A549 (cell line): Measurements from ENCODE around the gene TIPARP. TPM values are rescaled to one million over a fixed set of nuclear protein-coding genes. Genes with fewer than 3 reads are reported as not detected.
A peak's percentile ranks its signal among the peaks of the same experiment; 100 is the strongest.

Experiments
- ATAC-seq, 2 experiments: fragments of 200-7000 bp in 1 of 2; fragments of >200 bp in 1 of 2; cut with Nextera tagmentation in 1 of 2; cut with Tn5 transposase in 1 of 2; 3 replicates each; pipeline versions ENCODE4 v1.8.0 to v1.9.1; 2018 to 2020; ENCODE audit warnings: mild to moderate bottlenecking in 1 of 2, moderate library complexity in 1 of 2
- CTCF ChIA-PET: fragments of 300-600 bp; sonication (Branson Sonifier 250); formaldehyde crosslinking; extraction: SDS; loops from one replicate; lab custom pipeline; 2021; ENCODE audit warnings: antibody characterized with exemption, inconsistent platforms; lab: Yijun Ruan, JAX
- POLR2A ChIA-PET: fragments of 350-600 bp; formaldehyde crosslinking; extraction: SDS; loops from one replicate; lab custom pipeline; 2021; ENCODE audit warnings: antibody characterized with exemption, inconsistent platforms; lab: Yijun Ruan, JAX
- DNase-seq, 2 experiments: peaks; one replicate each; pipeline versions ENCODE4 v3.0.0 to v3.0.0-alpha.2; 2011 to 2016; ENCODE audit warnings: low read depth in 1 of 2, low spot score in 1 of 2
- FAIRE-seq: peaks from 2 replicates; lab custom pipeline; 2011; peaks lifted over from hg19 to GRCh38; lab: Jason Lieb, UNC
- H3K27ac ChIP-seq, 2 experiments: fragments of >200 bp; sonication (Bioruptor Twin); formaldehyde crosslinking; 3 replicates each; pipeline ENCODE4 v1.5.1; 2016 to 2017
- H3K4me1 ChIP-seq: fragments of >200 bp; sonication (Bioruptor Twin); formaldehyde crosslinking; 3 replicates; pipeline ENCODE4 v1.6.1; 2016
- H3K4me2 ChIP-seq: fragments of >200 bp; sonication (Bioruptor Twin); formaldehyde crosslinking; 3 replicates; pipeline ENCODE4 v1.6.1; 2016
- H3K4me3 ChIP-seq: fragments of >200 bp; sonication (Bioruptor Twin); formaldehyde crosslinking; 3 replicates; pipeline ENCODE4 v1.5.1; 2016
- H3K9me3 ChIP-seq: fragments of >200 bp; sonication (Bioruptor Twin); formaldehyde crosslinking; 3 replicates; pipeline ENCODE4 v1.6.1; 2016
- BHLHE40 ChIP-seq: IDR thresholded peaks from 2 replicates; pipeline ENCODE4 v1.6.1; 2012; ENCODE audit warnings: low read depth, low read length, inconsistent platforms
- CHD2 ChIP-seq: fragments of 150-350 bp; IDR thresholded peaks from 2 replicates; pipeline ENCODE4 v1.6.1; 2014; ENCODE audit warnings: low read length; ENCODE audit not compliant: partially characterized antibody
- CTCF ChIP-seq: fragments of >200 bp; sonication (Bioruptor Twin); formaldehyde crosslinking; IDR thresholded peaks from 3 replicates; pipeline ENCODE4 v1.5.1; 2016
- E2F6 ChIP-seq: IDR thresholded peaks from 2 replicates; pipeline ENCODE4 v1.6.1; 2012; ENCODE audit warnings: low read depth, borderline replicate concordance
- FOSL2 ChIP-seq, 2 experiments: fragments of 450-650 bp in 1 of 2; fragments of >200 bp in 1 of 2; sonication (Bioruptor Twin) in 1 of 2; formaldehyde crosslinking; IDR thresholded peaks; 2 replicates each; pipeline versions ENCODE4 v1.5.0 to v1.6.1; 2016 to 2020; ENCODE audit warnings: mild to moderate bottlenecking in 1 of 2, moderate library complexity in 1 of 2
- GATA3 ChIP-seq: IDR thresholded peaks from 2 replicates; pipeline ENCODE4 v1.6.1; 2012; ENCODE audit warnings: borderline replicate concordance
- HOXB5 ChIP-seq: fragments of 250-450 bp; sonication (Bioruptor Pico); IDR thresholded peaks from 2 replicates; pipeline ENCODE4 v1.5.0; 2020; ENCODE audit warnings: mild to moderate bottlenecking, moderate library complexity
- JUN ChIP-seq, 2 experiments: fragments of >200 bp; sonication (Bioruptor Twin); formaldehyde crosslinking; IDR thresholded peaks; 2 replicates in 1 of 2; 3 replicates in 1 of 2; pipeline ENCODE4 v1.6.1; 2016 to 2017
- MYC ChIP-seq: IDR thresholded peaks from 2 replicates; pipeline ENCODE4 v1.6.1; 2012; ENCODE audit warnings: mild to moderate bottlenecking, inconsistent platforms, low read length, improper control_type of control experiment, borderline replicate concordance
- NR3C1 ChIP-seq: fragments of >200 bp; sonication (Bioruptor Twin); formaldehyde crosslinking; IDR thresholded peaks from 3 replicates; pipeline ENCODE4 v1.6.1; 2017
- POLR2AphosphoS2 ChIP-seq: conservative IDR thresholded peaks from 2 replicates; pipeline ENCODE4 v1.6.1; 2012; ENCODE audit warnings: low read length, improper control_type of control experiment, inconsistent platforms
- RAD21 ChIP-seq, 2 experiments: fragments of >200 bp in 1 of 2; sonication (Bioruptor Twin) in 1 of 2; formaldehyde crosslinking in 1 of 2; IDR thresholded peaks in 1 of 2; conservative IDR thresholded peaks in 1 of 2; 2 replicates in 1 of 2; 3 replicates in 1 of 2; pipeline ENCODE4 v1.6.1; 2012 to 2018; ENCODE audit warnings: inconsistent platforms in 1 of 2
- RARB ChIP-seq: fragments of 250-450 bp; sonication (Bioruptor Pico); IDR thresholded peaks from 2 replicates; pipeline ENCODE4 v1.8.0; 2021; ENCODE audit warnings: mild to moderate bottlenecking, moderate library complexity
- RFX5 ChIP-seq: fragments of 450-650 bp; IDR thresholded peaks from 2 replicates; pipeline ENCODE4 v1.7.1; 2014; ENCODE audit warnings: antibody characterized with exemption, mild to moderate bottlenecking, moderate library complexity
- SMC3 ChIP-seq: fragments of >200 bp; sonication (Bioruptor Twin); formaldehyde crosslinking; IDR thresholded peaks from 3 replicates; pipeline ENCODE4 v1.6.1; 2018; ENCODE audit warnings: inconsistent platforms
- TP53 ChIP-seq: fragments of 250-450 bp; sonication (Bioruptor Pico); IDR thresholded peaks from 2 replicates; pipeline ENCODE4 v1.5.0; 2021; ENCODE audit warnings: mild to moderate bottlenecking, moderate library complexity
- ZC3H11A ChIP-seq: fragments of 450-650 bp; IDR thresholded peaks from 2 replicates; pipeline ENCODE4 v1.6.1; 2014; ENCODE audit warnings: antibody characterized with exemption, mild to moderate bottlenecking
- ZSCAN20 ChIP-seq: fragments of 250-450 bp; sonication (Bioruptor Pico); IDR thresholded peaks from 2 replicates; pipeline ENCODE4 v1.8.0; 2022; ENCODE audit warnings: mild to moderate bottlenecking, moderate library complexity
- WGBS: methylation state at CpG from one replicate; pipeline ENCODE4 v1.1.6; 2017; ENCODE audit errors: missing lambda C conversion rate; 5-methylcytosine and 5-hydroxymethylcytosine counted together
- polyA minus RNA-seq: library from RNA; depleted of rRNA, polyadenylated mRNA; stranded (reverse); fragments of >200 nt; gene quantifications from 2 replicates; pipeline ENCODE4 v1.2.3, GENCODE V29; 2011; rRNA and poly(A)+ RNA removed
- polyA plus RNA-seq, 4 experiments: library from polyadenylated mRNA; depleted of rRNA in 3 of 4; stranded (reverse); fragments of >200 nt; fragmentation: RNase III in 1 of 4; extraction: RNeasy Plus Mini Kit Qiagen cat#74134 plus additional on column Dnase treatment in 1 of 4; gene quantifications; 2 replicates in 3 of 4; 3 replicates in 1 of 4; pipeline ENCODE4 v1.2.3, GENCODE V29; 2011 to 2017
- TF ChIP-seq, protein P1 (sequence below): fragments of 200-600 bp; sonication (generic); IDR thresholded peaks from 2 replicates; pipeline ENCODE4 v1.6.1; 2016; ENCODE audit warnings: antibody characterized with exemption, mild to moderate bottlenecking, moderate library complexity
- TF ChIP-seq, protein P2 (sequence below): IDR thresholded peaks from 2 replicates; pipeline ENCODE4 v1.6.1; 2012
- TF ChIP-seq, protein P3 (sequence below): fragments of >200 bp; sonication (Bioruptor Twin); formaldehyde crosslinking; IDR thresholded peaks from 3 replicates; pipeline ENCODE4 v1.6.1; 2016
- TF ChIP-seq, protein P4 (sequence below): fragments of 450-650 bp; IDR thresholded peaks from 2 replicates; pipeline ENCODE4 v1.6.1; 2014; ENCODE audit warnings: antibody characterized with exemption
- TF ChIP-seq, protein P5 (sequence below): fragments of 250-450 bp; sonication (Bioruptor Pico); IDR thresholded peaks from 2 replicates; pipeline ENCODE4 v1.5.0; 2021; ENCODE audit warnings: mild to moderate bottlenecking, moderate library complexity, borderline replicate concordance

TIPARP gene, protein sequence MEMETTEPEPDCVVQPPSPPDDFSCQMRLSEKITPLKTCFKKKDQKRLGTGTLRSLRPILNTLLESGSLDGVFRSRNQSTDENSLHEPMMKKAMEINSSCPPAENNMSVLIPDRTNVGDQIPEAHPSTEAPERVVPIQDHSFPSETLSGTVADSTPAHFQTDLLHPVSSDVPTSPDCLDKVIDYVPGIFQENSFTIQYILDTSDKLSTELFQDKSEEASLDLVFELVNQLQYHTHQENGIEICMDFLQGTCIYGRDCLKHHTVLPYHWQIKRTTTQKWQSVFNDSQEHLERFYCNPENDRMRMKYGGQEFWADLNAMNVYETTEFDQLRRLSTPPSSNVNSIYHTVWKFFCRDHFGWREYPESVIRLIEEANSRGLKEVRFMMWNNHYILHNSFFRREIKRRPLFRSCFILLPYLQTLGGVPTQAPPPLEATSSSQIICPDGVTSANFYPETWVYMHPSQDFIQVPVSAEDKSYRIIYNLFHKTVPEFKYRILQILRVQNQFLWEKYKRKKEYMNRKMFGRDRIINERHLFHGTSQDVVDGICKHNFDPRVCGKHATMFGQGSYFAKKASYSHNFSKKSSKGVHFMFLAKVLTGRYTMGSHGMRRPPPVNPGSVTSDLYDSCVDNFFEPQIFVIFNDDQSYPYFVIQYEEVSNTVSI
- polyA plus RNA-seq (2011; rRNA removed) (16.5 and 16.7 TPM in 2 replicates), polyA plus RNA-seq (2017; fragmentation: RNase III; extraction: RNeasy Plus Mini Kit Qiagen cat#74134 plus additional on column Dnase treatment) (11.8 to 13.8 TPM (median 13.3 TPM) in 3 replicates), polyA minus RNA-seq (32.6 and 35.8 TPM in 2 replicates)
- polyA plus RNA-seq (2012; cell fraction: cytosol; rRNA removed), result 8.3 and 10.4 TPM in 2 replicates
- polyA plus RNA-seq (2012; cell fraction: nucleus; rRNA removed), result 6.4 and 9.5 TPM in 2 replicates

- Histone ChIP-seq H3K9me3 (no peaks in the 10 kb centered on the region), H3K4me1 (peaks cover 30% of the 10 kb centered on the region), H3K4me3 (peak within 1 kb of the TSS; percentile 90), H3K27ac (peak within 1 kb of the TSS; percentile 88 to 92), H3K4me2 (peak within 1 kb of the TSS; percentile 91)
- ATAC-seq (peak; percentile 84 to 88), FAIRE-seq (no peak), DNase-seq (peak; percentile 85 to 98)
- CTCF ChIA-PET, result interaction anchor here (0.6 to 10.9 kb wide), 40 partner anchors 8 to 465 kb away, joined by 3 to 100 read pairs (median 4); partner anchors contain the start of gene SSR3
- POLR2A ChIA-PET, result interaction anchor here (0.7 to 4.0 kb wide), 16 partner anchors 8 to 486 kb away, joined by 3 to 39 read pairs (median 6); partner anchors contain the start of genes CCNL1 and SSR3
- WGBS, result 0% methylated on average over 6 of the region's 105 CpGs
- TF ChIP-seq GATA3 (peak; percentile 53; the same call in 1 of the 2 replicates), TP53 (CRISPR knock-in tag) (0 out of 2 replicates have a peak, but pooled peaks have one; percentile 55), RFX5 (no peak), BHLHE40 (no peak), SMC3 (peak; percentile 90), RARB (0 out of 2 replicates have a peak, but pooled peaks have one; percentile 50), E2F6 (peak; percentile 38), HOXB5 (CRISPR knock-in tag) (peak; percentile 55; the same call in 1 of the 2 replicates), JUN (IDR thresholded peaks at IDR 0.05) (peak; percentile 69 to 80; a peak in 3 of 5 replicates), POLR2AphosphoS2 (no peak), CTCF (peak; percentile 80), NR3C1 (no peak), FOSL2 (IDR thresholded peaks at IDR 0.05) (no peak), FOSL2 (CRISPR knock-in tag; IDR thresholded peaks at IDR 0.05) (no peak), RAD21 (conservative IDR thresholded peaks at IDR 0.05 in 1 of 2, IDR thresholded peaks at IDR 0.05 in 1 of 2) (peak; percentile 71 to 91), CHD2 (no peak), MYC (peak; percentile 84), ZSCAN20 (CRISPR knock-in tag) (no peak), ZC3H11A (no peak)
- TF ChIP-seq, protein P1, sequence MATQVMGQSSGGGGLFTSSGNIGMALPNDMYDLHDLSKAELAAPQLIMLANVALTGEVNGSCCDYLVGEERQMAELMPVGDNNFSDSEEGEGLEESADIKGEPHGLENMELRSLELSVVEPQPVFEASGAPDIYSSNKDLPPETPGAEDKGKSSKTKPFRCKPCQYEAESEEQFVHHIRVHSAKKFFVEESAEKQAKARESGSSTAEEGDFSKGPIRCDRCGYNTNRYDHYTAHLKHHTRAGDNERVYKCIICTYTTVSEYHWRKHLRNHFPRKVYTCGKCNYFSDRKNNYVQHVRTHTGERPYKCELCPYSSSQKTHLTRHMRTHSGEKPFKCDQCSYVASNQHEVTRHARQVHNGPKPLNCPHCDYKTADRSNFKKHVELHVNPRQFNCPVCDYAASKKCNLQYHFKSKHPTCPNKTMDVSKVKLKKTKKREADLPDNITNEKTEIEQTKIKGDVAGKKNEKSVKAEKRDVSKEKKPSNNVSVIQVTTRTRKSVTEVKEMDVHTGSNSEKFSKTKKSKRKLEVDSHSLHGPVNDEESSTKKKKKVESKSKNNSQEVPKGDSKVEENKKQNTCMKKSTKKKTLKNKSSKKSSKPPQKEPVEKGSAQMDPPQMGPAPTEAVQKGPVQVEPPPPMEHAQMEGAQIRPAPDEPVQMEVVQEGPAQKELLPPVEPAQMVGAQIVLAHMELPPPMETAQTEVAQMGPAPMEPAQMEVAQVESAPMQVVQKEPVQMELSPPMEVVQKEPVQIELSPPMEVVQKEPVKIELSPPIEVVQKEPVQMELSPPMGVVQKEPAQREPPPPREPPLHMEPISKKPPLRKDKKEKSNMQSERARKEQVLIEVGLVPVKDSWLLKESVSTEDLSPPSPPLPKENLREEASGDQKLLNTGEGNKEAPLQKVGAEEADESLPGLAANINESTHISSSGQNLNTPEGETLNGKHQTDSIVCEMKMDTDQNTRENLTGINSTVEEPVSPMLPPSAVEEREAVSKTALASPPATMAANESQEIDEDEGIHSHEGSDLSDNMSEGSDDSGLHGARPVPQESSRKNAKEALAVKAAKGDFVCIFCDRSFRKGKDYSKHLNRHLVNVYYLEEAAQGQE, result peak; percentile 32; the same call in 1 of the 2 replicates
- TF ChIP-seq, protein P2, sequence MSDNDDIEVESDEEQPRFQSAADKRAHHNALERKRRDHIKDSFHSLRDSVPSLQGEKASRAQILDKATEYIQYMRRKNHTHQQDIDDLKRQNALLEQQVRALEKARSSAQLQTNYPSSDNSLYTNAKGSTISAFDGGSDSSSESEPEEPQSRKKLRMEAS, result peak; percentile 97
- TF ChIP-seq, protein P3, sequence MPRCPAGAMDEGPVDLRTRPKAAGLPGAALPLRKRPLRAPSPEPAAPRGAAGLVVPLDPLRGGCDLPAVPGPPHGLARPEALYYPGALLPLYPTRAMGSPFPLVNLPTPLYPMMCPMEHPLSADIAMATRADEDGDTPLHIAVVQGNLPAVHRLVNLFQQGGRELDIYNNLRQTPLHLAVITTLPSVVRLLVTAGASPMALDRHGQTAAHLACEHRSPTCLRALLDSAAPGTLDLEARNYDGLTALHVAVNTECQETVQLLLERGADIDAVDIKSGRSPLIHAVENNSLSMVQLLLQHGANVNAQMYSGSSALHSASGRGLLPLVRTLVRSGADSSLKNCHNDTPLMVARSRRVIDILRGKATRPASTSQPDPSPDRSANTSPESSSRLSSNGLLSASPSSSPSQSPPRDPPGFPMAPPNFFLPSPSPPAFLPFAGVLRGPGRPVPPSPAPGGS, result peak; percentile 95
- TF ChIP-seq, protein P4, sequence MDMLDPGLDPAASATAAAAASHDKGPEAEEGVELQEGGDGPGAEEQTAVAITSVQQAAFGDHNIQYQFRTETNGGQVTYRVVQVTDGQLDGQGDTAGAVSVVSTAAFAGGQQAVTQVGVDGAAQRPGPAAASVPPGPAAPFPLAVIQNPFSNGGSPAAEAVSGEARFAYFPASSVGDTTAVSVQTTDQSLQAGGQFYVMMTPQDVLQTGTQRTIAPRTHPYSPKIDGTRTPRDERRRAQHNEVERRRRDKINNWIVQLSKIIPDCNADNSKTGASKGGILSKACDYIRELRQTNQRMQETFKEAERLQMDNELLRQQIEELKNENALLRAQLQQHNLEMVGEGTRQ, result no peak
- TF ChIP-seq, protein P5, sequence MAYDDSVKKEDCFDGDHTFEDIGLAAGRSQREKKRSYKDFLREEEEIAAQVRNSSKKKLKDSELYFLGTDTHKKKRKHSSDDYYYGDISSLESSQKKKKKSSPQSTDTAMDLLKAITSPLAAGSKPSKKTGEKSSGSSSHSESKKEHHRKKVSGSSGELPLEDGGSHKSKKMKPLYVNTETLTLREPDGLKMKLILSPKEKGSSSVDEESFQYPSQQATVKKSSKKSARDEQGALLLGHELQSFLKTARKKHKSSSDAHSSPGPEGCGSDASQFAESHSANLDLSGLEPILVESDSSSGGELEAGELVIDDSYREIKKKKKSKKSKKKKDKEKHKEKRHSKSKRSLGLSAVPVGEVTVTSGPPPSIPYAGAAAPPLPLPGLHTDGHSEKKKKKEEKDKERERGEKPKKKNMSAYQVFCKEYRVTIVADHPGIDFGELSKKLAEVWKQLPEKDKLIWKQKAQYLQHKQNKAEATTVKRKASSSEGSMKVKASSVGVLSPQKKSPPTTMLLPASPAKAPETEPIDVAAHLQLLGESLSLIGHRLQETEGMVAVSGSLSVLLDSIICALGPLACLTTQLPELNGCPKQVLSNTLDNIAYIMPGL (CRISPR knock-in tag), result 0 out of 2 replicates have a peak, but pooled peaks have one; percentile 68
Measured at GRCh38 chr3:156674046-156674910, at the start of gene TIPARP. TSS of gene TIPARP (plus strand) at chr3:156674590. CDS start at chr3:156677698, 3,108 bp downstream.
